Activated CD8-positive, alpha-beta memory T cell treated with anti-CD3 and anti-CD28 coated beads, Interleukin-2, amount 50 U/mL, for 48 hours (primary cell): Measurements from ENCODE around the gene PPFIA2.
"Not testable (repeated sequence)": the region's sequence is repeated elsewhere in the genome, so short reads cannot be mapped to it uniquely, and the experiment has no call there.

ENCODE experiments used
- DNase-seq: peaks from one replicate; pipeline ENCODE4 v3.0.0-alpha.2; 2020

Gene PPFIA2

GRCh38 chr12:81659310-81659709, 99.8 kb downstream of the PPFIA2 start:
- not testable (repeated sequence) for DNase-seq

GRCh38 chr12:81644503-81644902, 114.6 kb downstream of the PPFIA2 start:
- no peak for DNase-seq

GRCh38 chr12:81639196-81639595, 120.0 kb downstream of the PPFIA2 start:
- no peak for DNase-seq

GRCh38 chr12:81633127-81633526, 126.0 kb downstream of the PPFIA2 start:
- DNase-seq, result no peak

- DNase-seq, result no peak
Observed at GRCh38 chr12:81627336-81628189, 131.6 kb downstream of the PPFIA2 start.

- no peak for DNase-seq
Observed at GRCh38 chr12:81626406-81626805, 132.7 kb downstream of the PPFIA2 start.

- no peak for DNase-seq
Observed at GRCh38 chr12:81617915-81618314, 141.2 kb downstream of the PPFIA2 start.

- DNase-seq, result no peak
Observed at GRCh38 chr12:81615026-81615588, 144.0 kb downstream of the PPFIA2 start.

- DNase-seq, result no peak
Observed at GRCh38 chr12:81610955-81611889, 147.9 kb downstream of the PPFIA2 start.

GRCh38 chr12:81597928-81598604, 161.1 kb downstream of the PPFIA2 start:
- no peak for DNase-seq

- DNase-seq, result no peak
Observed at GRCh38 chr12:81596558-81596957, 162.6 kb downstream of the PPFIA2 start.

GRCh38 chr12:81591256-81591655, 167.9 kb downstream of the PPFIA2 start:
- DNase-seq, result no peak

- not testable (repeated sequence) for DNase-seq
Observed at GRCh38 chr12:81590703-81591102, 168.4 kb downstream of the PPFIA2 start.

GRCh38 chr12:81588235-81589008, 170.7 kb downstream of the PPFIA2 start:
- DNase-seq, result no peak

- no peak for DNase-seq
Observed at GRCh38 chr12:81585787-81586186, 173.4 kb downstream of the PPFIA2 start.

- DNase-seq, result no peak
Observed at GRCh38 chr12:81573228-81573627, 185.9 kb downstream of the PPFIA2 start.

- DNase-seq, result no peak
Observed at GRCh38 chr12:81572411-81572810, 186.7 kb downstream of the PPFIA2 start.

- no peak for DNase-seq
Observed at GRCh38 chr12:81570234-81570633, 188.9 kb downstream of the PPFIA2 start.

GRCh38 chr12:81564237-81564636, 194.9 kb downstream of the PPFIA2 start:
- DNase-seq, result no peak

GRCh38 chr12:81558031-81558430, 201.1 kb downstream of the PPFIA2 start:
- DNase-seq, result no peak

GRCh38 chr12:81546811-81547210, 212.3 kb downstream of the PPFIA2 start:
- no peak for DNase-seq

- DNase-seq, result no peak
Observed at GRCh38 chr12:81543621-81544139, 215.5 kb downstream of the PPFIA2 start.
